Neural progenitor cell (in vitro differentiated cells): Measurements from ENCODE around the gene PLA2G4D.

Experiments used
- CTCF ChIP-seq: fragments of 200-600 bp; sonication (generic); IDR thresholded peaks from 2 replicates; pipeline ENCODE4 v1.5.1; 2017; ENCODE audit warnings: antibody characterized with exemption, mild to moderate bottlenecking
- EZH2 ChIP-seq: fragments of 200-600 bp; sonication (generic); IDR thresholded peaks from 2 replicates; pipeline ENCODE4 v1.6.1; 2017; ENCODE audit warnings: antibody characterized with exemption, mild to moderate bottlenecking, moderate library complexity

- no peak for TF ChIP-seq EZH2
- TF ChIP-seq CTCF = no peak
Measured at GRCh38 chr15:42065468-42065867, 28.9 kb downstream of the PLA2G4D start.
